Activated CD4-positive, alpha-beta T cell treated with anti-CD3 and anti-CD28 coated beads for 4 hours (primary cell): Measurements from ENCODE around the gene ZNG1F.
"Not testable (repeated sequence)": the region's sequence is repeated elsewhere in the genome, so short reads cannot be mapped to it uniquely, and the experiment has no call there.

Source experiments
- DNase-seq, 2 donors: peaks; one replicate each; pipeline ENCODE4 v3.0.0-alpha.2; 2020

The ZNG1F gene

GRCh38 chr9:41120696-41121095, 68.4 kb downstream of the ZNG1F start:
- not testable (repeated sequence) for DNase-seq

DNA sequence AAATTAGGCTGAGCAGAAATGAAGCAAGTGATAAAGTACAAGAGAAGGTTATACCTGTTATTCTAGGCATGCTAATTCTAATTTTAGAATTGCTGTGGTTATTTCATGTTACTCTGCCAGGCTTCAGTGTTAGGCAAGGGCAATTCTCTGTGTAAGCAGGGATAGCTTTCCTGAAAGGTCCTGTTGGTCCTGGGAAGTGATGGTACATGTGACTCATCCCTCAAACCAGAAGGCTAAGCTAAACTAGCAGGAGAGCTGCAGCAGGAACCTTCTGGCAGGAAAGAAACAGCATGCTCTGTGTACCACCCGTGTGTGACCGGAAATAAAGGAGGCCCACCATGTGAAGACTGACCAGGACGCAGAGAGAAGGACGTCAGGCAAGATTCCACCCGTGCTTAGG, 69.4 kb downstream of the ZNG1F start:
- DNase-seq, result not testable (repeated sequence)

GRCh38 chr9:41119311-41119710, 69.8 kb downstream of the ZNG1F start:
- DNase-seq, result not testable (repeated sequence)

DNA sequence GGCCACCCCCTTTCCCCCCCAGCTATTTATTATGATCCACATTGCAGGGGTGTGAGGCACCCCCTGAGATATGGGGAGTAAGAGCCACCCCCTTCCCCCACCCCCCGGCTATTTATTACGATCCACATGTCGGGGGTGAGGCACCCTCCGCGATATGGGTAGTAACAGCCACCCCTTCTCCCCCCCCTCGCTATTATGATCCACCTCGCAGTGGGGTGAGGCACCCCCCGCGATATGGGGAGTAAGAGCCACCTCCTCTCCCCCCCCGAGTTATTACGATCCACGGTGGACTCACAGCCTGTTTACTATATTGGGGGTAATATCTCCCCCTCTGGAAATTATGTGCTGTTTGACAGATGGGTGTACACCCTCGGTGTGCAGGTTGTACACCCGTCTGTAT, 75.8 kb downstream of the ZNG1F start:
- not testable (repeated sequence) for DNase-seq

DNA sequence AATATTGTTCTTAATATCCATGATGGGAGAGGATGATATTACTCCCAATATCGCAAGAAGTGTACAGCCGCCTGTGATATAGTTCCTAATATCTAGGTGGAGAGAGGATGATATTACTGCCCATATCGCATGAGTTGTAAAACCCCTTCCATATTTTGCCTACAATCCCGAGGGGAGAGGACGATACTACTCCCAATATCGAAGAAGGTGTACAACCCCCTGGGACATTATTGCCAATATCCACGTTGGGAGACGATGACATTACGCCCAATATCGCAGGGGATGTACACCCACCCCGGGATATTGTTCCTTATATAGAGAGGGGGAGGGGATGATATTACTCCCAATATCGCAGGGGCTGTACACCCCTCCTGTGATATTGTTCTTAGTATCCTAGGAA, 77.7 kb downstream of the ZNG1F start:
- DNase-seq, result not testable (repeated sequence)

GRCh38 chr9:41110913-41111312, 78.2 kb downstream of the ZNG1F start:
- not testable (repeated sequence) for DNase-seq

DNA sequence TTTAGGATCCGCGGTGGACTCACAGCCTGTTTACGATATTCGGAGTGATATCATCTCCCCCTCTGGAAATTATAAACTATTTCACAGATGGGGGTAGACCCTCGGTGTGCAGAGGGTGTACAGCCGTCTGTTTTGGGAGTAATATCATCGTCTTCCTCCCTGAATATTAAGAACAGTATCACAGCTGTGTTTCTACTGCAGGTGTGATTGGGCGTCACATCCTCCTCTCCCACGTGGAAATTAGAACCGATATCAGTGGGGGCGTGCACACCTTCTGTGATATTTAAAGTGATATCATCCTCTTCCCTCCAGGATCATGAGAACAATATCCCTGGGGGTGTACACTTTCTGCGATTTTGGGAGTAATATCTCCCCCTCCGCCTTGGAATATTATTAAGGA, 79.9 kb downstream of the ZNG1F start:
- DNase-seq, result not testable (repeated sequence)

GRCh38 chr9:41108816-41109215, 80.3 kb downstream of the ZNG1F start:
- not testable (repeated sequence) for DNase-seq

DNA sequence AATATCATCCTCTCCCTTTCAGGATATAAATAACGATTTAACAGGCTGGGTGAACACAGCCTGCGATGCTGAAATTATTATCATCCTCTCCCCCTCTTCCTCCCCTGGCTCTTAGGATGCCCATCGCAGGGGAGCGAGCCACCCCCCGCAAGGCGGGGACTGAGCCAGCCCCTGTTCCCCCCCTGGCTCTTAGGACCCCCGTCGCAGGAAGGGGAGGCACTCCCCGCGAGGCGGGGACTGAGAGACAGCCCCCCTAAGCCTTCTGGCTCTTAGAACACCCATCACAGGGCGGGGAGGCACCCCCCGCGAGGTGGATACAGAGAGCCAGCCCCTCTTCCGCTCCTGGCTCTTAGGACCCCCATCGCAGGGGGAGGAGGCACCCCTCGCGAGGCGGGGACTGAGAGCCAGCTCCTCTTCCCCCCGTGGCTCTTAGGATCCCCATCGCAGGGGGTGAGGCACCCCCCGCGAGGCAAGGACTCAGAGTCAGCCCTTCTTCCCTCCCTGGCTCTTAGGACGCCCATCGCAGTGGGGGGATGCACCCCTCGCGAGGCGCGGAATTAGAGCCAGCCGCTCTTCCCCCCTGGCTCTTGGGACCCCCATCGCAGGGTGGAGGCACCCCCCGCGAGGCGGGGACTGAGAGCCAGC, 82.5 kb downstream of the ZNG1F start:
- not testable (repeated sequence) for DNase-seq

- DNase-seq, result not testable (repeated sequence)
These were observed 83.4 kb downstream of the ZNG1F start for GRCh38 chr9:41105557-41106253.

DNA sequence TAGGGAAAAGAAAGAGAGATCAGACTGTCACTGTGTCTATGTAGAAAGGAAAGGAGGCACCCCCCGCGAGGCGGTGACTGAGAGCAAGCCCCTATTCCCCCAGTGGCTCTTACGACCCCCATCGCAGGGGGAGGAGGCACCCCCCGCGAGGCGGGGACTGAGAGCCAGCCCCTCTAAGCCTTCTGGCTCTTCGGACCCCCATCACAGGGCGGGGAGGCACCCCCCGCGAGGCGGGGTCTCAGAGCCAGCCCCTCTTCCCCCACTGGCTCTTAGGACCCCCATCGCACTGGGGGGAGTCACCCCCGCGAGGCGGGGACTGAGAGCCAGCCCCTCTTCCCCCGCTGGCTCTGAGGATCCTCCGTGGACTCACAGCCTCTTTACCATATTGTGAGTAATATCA, 84.6 kb downstream of the ZNG1F start:
- not testable (repeated sequence) for DNase-seq

GRCh38 chr9:41100508-41100907, 88.6 kb downstream of the ZNG1F start:
- not testable (repeated sequence) for DNase-seq

DNA sequence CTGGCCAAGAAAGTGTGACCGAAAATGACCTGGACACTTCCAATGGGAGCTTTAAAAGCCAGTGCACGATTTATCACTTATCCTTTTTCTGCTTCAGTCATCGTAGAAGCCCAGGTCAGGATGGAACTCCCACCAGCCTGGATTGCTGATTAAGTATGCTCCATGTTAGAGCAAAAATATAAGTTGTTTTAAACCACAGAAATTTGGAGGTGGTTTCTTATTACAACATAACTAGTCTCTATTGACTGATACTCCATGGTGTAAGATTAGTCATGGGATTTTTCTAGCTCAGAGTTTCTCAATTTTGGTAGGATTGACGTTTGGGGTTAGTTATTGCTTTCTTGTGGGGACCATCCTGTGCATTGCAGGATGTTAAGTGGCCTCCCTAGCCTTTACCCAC, 90.4 kb downstream of the ZNG1F start:
- not testable (repeated sequence) for DNase-seq

GRCh38 chr9:41095060-41095459, 94.1 kb downstream of the ZNG1F start:
- not testable (repeated sequence) for DNase-seq

GRCh38 chr9:41094010-41094773, 94.9 kb downstream of the ZNG1F start:
- not testable (repeated sequence) for DNase-seq

DNA sequence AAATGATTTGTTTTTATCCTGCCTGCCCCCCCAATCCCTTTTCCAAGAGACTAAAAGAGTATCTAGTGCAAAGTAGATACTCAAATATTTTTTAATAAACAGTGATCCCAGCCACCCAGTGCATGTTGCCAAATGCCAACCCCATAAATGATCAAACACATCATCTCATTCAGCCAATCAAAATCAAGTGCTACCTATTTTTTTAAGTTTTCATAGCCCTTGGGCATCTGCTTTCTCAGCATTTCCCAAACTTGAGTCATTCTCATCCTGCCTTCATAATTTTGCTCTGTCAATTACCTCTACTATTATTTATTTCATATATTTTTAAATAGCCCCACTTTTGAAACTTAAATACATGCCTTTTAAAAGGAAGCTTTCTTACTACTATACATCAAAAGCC, 98.2 kb downstream of the ZNG1F start:
- DNase-seq, result not testable (repeated sequence)

- DNase-seq, result not testable (repeated sequence)
These were observed 98.7 kb downstream of the ZNG1F start for GRCh38 chr9:41090386-41090785.

DNA sequence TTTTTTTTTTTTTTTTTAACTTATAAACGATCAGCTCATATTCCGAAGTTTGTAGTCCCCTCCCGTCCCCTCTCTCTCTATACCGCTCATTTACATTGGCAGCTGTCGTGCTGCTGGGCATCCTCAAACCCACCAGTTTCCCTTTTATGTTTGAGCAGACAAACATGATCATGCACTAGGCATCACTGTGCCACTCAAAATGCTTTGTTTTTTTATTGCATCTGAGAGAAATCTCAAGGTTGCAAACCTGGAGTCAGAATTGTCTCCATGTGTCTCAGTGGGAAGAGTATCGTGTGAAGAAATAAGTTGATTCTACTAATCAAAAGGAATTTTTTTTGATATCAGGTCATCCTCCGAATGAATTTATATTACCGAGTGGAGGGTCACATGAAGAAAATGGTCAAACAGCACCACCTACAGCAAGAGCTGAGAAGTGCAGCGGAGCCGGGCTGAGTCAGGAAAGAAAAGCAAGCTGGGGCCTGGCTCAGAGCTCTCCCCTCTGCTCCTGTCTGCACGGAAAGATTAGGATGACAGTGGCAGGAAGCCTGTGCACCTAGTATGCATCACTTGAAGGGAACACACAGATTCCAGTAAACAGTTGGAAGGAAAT, 100.6 kb downstream of the ZNG1F start:
- not testable (repeated sequence) for DNase-seq

GRCh38 chr9:41087929-41088328, 101.2 kb downstream of the ZNG1F start:
- not testable (repeated sequence) for DNase-seq

DNA sequence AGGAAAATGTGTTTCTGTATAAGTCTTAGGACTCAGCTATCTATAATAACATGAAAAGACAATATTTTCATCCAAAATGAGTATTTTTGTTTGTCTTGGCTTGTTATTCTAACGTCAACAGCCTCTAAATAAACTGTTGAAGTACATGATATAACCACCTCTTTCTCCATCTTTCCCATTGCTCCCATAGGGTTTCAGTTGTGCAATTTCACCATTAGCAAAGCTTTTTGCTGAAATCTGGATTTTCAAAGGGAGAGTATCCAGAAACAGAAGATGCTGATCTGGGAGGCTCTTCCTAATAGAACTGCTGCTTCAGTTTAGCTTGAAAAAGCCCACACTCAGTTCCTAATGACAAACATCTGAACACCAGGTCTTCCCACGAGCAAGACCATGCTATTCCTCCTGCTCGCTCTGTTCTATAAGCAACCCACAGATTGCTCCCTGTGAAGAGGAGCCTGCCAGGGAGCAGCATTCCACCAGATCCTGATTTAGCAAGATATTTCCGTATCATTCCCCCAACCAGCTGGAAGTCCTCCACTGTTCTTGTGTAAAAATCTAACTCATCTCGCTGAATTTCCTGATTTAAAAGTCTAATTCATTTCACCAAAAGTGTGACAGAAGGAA, 101.8 kb downstream of the ZNG1F start:
- not testable (repeated sequence) for DNase-seq

GRCh38 chr9:41086685-41087084, 102.4 kb downstream of the ZNG1F start:
- not testable (repeated sequence) for DNase-seq

DNA sequence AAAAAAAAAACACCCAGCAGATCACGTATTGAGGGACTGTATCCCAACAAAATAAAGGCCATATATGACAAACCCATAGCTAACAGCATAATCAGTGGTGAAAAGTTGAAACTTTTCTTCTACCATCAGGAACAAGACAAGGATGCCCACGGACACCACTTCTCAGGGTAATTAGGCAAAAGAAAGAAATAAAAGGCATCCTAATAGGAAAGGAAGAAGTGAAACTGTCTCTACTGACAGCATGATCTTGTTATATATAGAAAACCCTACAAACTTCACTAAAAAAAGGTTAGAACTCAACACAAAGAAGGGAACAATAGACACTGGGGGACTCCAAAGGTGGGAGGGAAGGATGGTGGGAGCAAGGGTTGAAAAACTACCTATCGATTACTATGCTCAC, 102.9 kb downstream of the ZNG1F start:
- not testable (repeated sequence) for DNase-seq

- DNase-seq, result not testable (repeated sequence)
These were observed 106.8 kb downstream of the ZNG1F start for GRCh38 chr9:41082358-41082757.
